ENCODE data around the gene HYLS1. TPM values are rescaled to one million over a fixed set of nuclear protein-coding genes. Genes with fewer than 3 reads are reported as not detected.

HYLS1 gene
- total RNA-seq, 4 donors from 2014 or later, result 0.26 to 10.9 (median 4.2) TPM

DNA sequence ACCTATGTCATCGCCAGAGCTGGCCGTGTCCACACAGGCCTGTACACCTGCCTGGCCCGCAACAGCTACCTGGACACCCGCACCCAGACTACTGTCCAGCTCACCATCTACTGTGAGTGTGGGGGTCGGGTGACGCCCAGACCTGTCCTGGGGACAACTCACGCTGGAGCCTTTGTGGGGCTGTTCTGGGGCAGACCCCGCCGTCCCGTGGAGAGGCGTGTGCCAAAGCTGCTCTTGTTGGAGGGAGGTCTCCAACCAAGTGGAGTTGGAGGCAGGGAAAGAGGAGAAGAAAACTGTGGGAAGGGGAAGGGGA, 62.7 kb downstream of the HYLS1 start:
- peaks cover 17 to 18% of the 10 kb centered on the region in 2 donors for H3K4me1 ChIP-seq
- H3K27me3 ChIP-seq, result no peaks in the 10 kb centered on the region
- TF ChIP-seq CTCF (IDR thresholded peaks at IDR 0.05), result no peak
- no peak for TF ChIP-seq POLR2A (IDR thresholded peaks at IDR 0.05)
- peak overlapping the region in 1 of 2 donors; percentile 74 for H3K27ac ChIP-seq
- no peaks in the 10 kb centered on the region for H3K9me3 ChIP-seq
- no peak overlapping the region for H3K4me3 ChIP-seq
- no peaks in the 10 kb centered on the region for H3K36me3 ChIP-seq
- DNase-seq, result no peak
- intact Hi-C loops (cut with DNase I; ENCODE audit: low total_unique reads), result no loop called here

Other genes starting within 250 kb of the HYLS1 start
- not detected for gene ACRV1, start 206.8 kb upstream of the HYLS1 start, total RNA-seq
- not detected for gene PATE1, start 141.4 kb upstream of the HYLS1 start, total RNA-seq
- gene PATE2, start 108.8 kb upstream of the HYLS1 start, total RNA-seq, result under 1 TPM in 1 of 4 donors, not detected in 3; 0.85 TPM
- not detected for gene PATE3, start 99.5 kb upstream of the HYLS1 start, total RNA-seq
- not detected for gene PATE4, start 54.4 kb upstream of the HYLS1 start, total RNA-seq
- gene PUS3, start 15.5 kb downstream of the HYLS1 start, total RNA-seq, result 10 to 100 TPM in 2 of 4 donors, 1 to 10 TPM in 2; 1.8 to 19.4 (median 10.2) TPM
- 1 to 10 TPM in 1 of 4 donors, under 1 TPM in 1, not detected in 2; 0.46 to 1.1 TPM for gene DDX25, start 16.8 kb downstream of the HYLS1 start, total RNA-seq
- 1 to 10 TPM in 2 of 4 donors, not detected in 2; 1.1 to 9.5 TPM for gene VSIG10L2, start 58.4 kb downstream of the HYLS1 start, total RNA-seq
- 100 to 1,000 TPM in 3 of 4 donors, 10 to 100 TPM in 1; 38.5 to 261 (median 213) TPM for gene CDON, start 175.2 kb downstream of the HYLS1 start, total RNA-seq